C1 segment of cervical spinal cord (tissue), 14 donors: ENCODE results near the gene DCUN1D3.
"Not testable (repeated sequence)": the region's sequence is repeated elsewhere in the genome, so short reads cannot be mapped to it uniquely, and the experiment has no call there.

Experiments
- DNase-seq, 14 donors: peaks; one replicate each; lab custom pipeline; 2025; lab: John Stamatoyannopoulos, UW

The DCUN1D3 gene

DNA sequence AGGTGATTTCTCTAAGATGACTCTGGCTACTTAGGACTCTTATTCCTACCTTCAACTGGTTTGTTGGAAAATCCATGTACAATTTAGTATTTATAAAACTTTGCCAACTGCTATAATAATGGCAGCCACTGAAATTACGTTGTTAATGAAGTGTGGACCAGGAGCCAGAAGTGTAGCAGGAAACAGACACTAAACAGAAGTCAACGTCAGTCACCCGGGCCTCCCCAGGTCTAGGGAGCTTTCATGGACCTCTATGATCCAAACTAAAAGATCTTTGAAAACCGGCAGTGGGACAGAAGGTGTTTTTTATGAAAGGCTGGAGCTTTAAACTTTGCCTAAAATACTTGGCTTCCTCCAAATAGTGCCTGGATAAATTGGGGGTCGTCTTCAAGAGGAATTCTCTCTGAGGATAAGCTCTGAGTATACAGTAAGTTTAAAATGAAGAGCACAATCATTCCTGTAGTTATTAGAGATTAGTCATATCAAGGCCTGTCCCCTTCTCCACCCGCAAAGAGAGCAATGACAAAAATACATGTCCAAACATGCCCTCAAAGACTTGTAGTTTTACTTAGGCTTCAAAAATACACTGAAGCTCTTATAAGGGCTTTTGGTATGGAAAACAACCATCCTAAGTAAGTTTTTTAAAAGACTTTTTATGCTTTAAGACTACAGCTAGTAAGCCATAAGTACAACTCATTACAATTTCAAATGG, 34.6 kb downstream of the DCUN1D3 start:
- DNase-seq, result no peak

DNA sequence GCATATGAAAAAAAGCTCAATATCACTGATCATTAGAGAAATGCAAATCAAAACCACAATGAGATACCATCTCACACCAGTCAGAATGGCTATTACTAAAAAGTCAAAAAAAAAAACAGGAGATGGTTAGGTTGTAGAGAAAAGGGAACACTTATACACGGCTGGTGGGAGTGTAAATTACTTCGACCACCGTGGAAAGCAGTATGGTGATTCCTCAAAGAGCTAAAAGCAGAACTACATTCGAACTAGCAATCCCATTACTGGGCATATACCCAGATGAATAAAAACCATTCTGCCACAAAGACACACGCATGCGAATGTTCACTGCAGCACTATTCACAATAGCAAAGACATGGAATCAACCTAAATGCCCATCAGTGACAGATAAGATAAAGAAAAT, 35.8 kb downstream of the DCUN1D3 start:
- DNase-seq, result not testable (repeated sequence)

DNA sequence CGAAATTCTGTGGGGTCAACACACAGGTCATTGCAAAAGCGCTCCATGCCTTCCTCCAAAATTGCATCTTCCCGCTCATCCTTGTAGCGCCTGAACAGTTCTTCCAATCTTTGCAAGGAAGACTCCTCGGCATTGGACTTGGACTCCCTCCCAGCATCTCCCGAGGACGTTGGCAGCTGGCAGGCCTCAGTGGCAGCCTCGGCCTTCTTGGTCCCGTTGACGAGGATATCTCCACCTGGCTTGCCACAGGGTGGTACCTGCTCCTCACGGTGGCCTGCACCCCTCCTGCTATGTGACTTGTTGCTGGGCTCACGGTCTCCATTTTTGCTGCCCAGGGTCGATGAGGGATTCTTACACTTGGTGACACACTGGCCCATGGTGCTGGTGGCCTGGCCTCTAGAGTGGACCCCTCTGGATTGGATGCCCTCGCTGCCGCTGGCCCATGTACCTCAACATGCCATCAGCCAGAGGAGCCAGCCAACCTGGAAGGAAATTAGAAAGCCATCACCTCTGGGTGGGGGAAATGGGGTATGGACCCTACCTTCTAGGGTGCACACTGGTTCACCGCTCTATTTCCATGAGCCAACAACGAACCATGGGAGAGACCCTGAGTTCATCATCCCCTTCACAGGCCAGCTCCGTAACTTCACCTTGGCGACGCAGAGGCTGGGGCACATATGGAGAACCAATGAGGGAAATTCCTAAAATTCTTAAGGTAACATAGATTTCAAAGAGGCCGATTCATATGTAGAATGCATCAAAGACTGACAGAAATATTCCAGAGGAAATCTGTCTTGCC, 37.8 kb downstream of the DCUN1D3 start:
- DNase-seq, result no peak

DNA sequence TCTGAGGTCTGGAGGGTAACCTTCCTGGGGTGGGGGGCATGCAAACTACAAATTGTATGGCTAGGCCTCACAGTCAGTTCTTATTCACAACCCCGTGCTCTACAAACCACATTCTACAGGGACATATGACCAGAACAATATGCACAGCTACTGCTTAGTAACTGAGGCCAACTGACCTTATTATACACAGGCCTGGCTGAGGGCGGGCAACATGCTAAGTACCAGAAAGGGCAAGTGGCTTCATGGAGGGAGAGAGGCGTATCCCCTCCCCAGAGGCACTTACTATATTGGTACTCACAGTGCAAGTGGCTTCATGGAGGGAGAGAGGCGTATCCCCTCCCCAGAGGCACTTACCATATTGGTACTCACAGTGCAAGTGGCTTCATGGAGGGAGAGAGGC, 39.2 kb downstream of the DCUN1D3 start:
- not testable (repeated sequence) for DNase-seq

DNA sequence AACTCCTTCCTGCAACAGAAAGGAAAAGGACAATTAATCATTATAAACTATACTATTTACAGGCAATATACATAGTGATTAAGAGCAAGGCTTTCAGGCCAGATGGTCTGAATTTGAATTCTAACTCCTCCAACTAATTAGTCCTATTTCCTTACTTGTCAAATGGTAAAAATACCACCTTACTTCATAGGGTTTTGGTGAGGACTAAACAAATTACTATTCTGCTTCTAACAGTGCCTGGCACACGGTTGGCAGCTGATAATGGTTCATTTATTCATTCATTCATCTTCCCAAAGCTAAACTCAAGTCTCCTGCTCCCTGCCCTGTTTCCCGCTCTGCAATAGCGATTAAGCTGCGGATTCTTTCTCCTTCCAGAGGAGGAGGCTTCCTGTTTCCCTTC, 39.8 kb downstream of the DCUN1D3 start:
- DNase-seq, result no peak

DNA sequence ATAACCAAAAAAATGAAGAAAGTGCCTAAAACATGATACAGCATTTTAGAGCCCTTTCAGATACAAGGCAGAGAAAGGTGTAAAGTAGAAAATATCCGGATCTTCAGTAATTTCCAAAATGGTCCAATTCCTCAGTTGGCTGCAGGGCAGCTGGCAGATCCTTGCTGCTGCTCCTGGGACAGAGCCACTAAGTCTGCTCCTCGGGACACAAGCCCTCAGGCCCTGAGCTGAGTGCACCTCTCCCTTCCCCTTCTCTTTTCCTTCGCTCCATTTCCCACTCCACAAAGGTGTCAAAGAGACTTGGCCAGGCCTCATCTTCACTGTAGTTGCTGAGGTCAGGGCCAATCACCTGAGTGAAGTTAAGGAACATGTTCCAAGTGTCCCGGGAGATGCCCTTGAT, 40.5 kb downstream of the DCUN1D3 start:
- DNase-seq, result peak in 2 of 14 donors; percentile 12 to 13

DNA sequence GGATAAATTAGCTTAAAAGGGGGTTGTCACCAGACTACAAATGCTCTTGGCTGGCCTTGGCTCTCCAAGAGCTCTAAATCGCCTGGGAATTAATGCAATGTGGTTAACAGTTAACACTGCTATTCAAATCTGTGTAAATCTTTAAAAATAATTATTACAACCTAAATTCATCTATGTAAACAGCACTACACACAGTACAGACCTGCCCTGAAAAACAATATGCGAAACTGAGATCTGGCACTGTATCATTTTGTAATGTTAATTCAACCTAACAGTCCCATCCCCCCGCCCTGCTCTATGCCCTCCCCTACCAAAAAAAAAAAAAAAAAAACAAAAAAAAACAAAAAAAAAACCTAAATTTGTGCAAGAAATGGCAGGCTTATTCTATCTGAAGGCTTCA, 40.9 kb downstream of the DCUN1D3 start:
- no peak for DNase-seq

DNA sequence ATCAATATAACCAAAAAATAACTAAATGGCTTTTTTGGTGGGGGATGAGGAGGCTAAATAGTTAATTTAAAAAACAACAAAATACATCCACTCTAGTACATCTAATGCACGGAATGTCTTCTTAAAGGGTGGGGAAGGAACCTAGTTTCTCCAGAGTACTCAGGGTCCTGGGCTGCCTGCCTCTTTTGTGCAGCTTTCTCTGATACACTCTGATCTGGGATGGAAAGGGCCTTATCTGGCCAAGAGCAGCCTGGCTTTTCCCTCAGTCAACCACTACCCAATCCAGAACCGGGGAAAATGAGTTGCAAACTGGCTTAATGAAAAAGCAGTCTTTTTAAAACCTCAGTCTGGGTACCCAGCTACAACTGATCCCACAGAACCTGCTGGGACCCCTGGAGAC, 42.9 kb downstream of the DCUN1D3 start:
- DNase-seq, result no peak

DNA sequence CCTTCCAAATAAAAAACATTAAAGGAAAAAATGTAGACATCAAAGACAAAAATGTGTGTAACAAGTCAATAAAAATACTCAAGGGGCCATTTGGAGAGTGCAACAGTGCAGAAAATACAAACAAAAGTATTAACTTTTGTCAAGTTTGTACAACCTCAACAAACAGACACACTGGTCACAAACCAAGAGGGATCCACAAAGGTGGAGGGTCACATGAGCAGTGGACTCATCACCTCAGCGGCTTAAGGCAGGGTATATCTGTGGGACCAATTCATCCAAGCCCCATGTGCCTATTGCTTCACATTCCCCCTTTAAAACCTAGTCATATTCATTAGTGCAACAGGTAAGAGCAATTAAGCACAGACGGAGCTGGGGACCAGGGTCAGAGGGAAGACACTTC, 45.2 kb downstream of the DCUN1D3 start:
- DNase-seq, result no peak

DNA sequence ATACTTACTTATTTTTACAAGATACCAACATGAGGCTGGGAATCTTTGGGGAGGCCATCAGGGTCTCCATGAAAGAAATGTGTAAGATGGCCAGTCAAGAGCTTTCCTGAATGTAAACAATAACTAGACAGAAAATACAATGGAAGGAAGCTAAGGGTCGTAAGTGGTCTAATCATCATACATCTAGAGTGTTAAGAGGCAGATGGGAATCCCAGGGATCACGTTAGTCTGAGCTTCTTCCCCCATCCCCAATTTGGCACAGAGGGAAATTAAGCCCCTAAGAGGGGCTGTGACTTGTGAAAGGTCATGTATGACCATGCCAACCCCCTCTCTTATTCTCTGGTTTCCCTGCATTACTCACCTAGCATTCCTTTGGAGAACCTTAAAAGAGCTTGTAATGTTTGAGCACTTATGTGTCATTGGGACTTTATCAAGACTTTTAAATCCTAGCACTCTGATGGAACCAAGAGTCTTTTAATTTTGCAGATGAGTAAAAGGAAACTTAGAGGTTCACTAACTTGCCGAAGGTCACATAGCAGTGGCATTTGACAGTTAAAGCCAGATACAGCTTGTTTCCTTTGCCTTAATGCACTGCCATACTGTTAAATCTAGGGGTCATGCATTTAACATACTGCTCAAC, 46.1 kb downstream of the DCUN1D3 start:
- DNase-seq, result no peak

DNA sequence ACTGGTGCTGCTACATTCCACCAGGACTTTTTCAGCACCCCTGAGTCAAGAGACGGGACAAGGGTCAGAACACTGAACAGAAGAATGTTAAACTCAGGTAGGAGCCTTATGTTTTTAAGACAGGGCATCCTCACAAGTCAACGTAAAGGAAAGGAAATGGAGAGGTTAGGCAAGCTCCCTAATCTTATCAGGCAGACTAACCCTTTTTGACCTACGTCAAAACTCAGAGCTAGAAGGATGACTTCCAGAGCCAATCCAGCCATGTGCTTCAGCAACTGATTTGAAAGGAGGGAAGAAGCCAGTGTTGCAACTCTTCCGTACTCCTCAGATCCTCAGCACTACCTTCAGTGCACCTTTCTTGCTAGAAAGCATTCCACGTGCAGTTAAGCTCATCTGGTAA, 47.0 kb downstream of the DCUN1D3 start:
- no peak for DNase-seq

DNA sequence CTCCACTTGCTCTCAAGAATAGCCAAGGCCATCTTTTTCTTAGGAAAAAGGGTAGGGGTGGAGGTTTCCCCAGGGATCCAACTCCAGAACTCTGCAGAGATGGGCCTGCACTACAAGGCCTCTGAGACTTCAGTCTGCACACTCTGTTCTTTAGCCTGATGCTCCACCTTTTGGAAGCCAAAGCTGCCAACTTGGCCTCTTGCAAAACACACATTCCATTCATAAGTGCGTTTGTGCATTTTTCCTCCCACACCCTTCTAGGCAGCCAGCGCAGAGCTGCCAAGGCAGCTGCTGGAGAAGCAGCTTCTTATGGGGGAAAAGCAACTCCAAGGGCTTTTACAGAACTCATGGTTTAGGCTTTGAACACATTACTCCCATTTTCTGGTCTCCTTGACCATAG, 48.6 kb downstream of the DCUN1D3 start:
- DNase-seq, result peak in 3 of 14 donors; percentile 3 to 20 (median 11)

DNA sequence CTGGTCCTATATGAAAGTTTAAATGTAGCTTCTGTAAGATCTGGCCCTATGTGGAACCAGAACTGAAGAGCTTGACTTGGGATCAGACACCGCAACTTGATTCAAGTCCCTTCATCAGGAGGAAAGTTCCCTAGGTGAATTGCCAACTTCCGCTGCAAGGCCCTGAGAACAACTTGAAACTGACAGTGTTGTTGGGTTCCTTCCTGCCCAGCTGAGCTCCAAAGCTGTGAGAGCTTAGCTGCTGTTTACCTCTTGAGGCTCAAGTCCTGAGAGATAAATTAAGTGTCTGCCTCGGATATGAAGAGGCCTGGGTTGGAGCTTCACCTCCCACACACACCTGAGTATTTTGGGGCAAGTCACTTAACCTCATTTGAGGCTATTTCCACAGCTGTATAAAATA, 49.2 kb downstream of the DCUN1D3 start:
- no peak for DNase-seq

DNA sequence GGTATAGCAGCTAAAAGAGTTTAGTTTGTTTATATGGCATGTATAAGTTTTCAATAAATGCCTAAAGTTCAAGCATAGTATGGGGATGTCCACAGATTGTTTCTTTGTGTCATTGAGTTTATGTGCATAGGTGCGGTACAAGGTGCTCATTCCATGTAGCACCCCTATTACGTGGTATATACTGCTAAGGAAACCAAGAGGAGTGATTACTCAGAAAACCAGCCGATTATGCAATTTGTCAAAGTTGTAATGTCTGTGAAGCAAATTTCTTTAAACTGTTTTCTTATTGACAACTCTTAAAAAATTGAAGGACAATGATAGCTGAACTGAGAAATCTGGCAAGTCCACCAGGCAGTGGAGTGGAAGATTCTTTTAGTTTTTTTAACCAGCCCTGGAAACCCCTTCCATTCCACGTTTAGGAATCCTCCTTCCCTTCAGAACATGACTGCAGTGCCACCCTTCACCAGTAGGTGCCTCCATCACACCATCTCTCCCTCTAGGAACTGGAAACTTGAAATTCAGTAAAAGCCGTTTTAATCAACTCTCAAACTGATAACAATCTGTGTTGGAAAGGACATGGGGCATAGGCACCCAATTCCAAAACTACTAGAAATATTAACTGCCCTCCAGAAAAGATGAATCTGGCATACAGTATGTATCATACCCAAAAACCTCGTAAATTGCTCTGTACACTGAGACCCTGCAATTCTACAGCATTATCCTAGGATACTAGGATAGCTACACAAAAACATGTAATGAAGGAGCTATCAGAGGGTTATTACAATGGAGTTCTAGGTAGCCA, 50.4 kb downstream of the DCUN1D3 start:
- DNase-seq, result peak in 7 of 14 donors; percentile 24 to 49 (median 31)

DNA sequence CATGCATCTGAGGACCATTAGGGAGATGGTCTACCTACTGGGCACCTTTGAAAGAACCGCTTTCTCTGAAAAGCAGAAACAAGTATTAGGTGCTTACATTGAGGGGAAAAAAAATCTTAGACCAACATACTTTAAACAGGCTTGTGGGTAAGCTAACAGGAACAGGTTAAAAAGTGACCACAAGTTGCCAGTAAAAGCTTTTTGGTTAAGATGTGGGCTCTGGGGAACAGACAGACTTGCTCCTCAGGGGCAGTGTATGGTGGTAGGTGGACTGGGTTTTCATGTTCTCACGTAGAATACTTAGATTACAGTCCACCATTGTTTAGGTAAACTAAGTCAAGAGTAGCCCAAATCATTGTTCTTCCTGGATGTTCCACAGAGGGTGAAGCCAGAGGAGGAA, 52.6 kb downstream of the DCUN1D3 start:
- no peak for DNase-seq

DNA sequence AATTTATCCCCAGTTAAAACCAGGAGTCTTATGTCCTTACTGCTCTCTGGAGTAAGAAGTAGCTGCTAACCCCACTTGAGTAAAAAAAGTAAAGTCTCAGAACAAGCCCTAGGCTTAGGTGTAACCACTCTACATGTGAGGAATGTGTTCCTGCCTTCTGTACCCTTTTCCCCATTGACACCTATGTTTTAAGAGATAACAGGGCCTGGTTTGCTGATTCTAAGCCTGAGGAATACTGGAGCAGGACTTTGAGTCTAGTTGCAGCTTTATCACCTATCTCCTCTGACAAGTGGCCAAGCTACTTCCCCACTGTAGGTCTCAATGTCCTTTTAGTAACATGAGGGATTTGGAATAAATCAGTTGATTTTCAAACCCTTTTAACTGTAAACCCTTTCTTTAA, 53.6 kb downstream of the DCUN1D3 start:
- DNase-seq, result no peak

DNA sequence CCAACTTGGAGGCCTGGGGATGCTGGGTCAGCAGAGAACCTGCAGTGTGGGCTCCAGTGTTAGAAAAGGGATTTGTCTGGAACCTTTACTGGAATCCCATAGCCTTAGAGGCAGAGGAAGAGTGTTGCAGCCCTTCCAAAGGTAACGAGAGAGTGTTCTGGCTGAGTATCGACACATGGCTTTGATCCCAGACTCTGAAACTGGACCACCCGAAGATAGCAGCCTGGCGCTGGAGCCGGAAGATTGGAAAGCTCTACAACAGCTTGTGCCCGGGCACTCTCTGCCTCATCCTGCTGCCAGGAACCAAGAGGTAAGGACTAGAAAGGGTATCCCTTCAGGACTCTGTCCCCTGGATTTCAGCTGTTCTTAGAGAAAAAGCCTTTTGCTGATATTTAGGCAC, 54.1 kb downstream of the DCUN1D3 start:
- DNase-seq, result peak in 1 of 14 donors; percentile 76

DNA sequence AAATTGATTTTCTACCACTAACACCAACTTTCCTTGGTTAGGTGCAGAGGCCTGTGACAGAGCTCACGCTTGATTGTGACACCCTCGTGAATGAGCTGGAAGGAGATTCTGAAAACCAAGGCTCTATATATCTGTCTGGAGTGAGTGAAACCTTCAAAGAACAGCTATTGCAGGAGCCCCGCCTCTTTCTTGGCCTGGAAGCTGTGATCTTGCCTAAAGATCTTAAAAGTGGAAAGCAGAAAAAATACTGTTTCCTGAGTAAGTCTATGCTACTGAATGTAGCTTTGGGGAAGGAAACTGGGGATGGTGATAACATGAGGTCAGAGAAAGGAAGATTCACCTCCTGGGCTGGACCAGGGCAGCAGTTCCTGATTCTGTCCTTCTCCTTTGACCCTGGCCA, 55.6 kb downstream of the DCUN1D3 start:
- DNase-seq, result no peak

DNA sequence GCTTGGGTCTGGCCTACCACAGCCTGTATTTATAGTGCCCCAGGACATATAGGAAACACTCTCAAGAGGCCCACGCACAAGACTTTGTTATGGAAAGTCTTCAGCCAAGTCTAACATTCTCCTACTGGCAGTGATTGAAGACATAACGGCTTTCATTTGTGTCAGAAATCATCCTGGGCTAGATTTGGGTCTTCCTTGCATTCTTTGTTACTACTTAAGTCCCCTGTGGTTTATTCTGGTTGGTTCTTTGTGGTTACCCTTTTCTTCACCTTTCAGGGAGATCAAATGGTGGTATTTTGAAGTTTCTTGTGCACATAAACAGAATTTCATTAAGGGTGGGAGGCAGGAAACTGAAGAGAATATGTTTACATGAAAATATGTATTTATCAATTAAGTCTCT, 56.1 kb downstream of the DCUN1D3 start:
- DNase-seq, result no peak

DNA sequence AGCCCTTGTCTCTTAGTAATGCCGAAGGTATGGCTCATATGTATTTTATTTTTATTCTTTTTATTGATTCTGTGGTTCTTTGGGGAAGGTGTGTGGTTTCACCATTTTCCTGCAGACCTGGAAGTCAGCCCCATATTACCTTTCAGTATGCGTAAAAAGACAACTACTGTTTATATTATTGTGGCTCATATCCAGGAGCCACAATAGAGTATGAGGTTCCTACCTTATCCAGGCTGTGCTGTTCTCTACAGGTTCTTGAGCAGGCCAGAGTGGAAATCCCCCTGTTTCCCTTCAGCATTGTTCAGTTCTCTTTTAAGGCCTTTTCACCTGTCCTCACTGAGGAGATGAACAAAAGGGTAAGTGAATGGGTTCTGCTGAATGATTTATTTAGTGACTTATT, 60.7 kb downstream of the DCUN1D3 start:
- DNase-seq, result no peak

DNA sequence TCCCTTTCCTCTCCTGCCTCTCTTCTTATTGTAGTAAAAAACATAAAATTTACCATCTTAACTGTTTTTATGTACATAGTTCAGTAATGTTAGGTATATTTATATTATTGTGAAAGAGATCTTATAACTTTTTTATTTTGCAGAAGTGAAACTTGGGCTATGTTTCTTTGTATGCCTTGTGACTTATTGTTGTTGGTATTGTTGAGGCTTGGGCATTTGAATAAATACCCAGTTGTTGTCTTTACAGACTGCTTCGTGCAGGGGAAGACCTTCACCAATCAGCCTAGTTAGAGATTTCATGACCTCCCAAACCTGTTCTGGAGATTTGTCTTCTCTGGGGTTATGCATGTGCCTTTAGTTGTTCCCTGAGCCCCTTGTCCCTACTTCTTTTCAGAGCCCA, 61.9 kb downstream of the DCUN1D3 start:
- no peak for DNase-seq

DNA sequence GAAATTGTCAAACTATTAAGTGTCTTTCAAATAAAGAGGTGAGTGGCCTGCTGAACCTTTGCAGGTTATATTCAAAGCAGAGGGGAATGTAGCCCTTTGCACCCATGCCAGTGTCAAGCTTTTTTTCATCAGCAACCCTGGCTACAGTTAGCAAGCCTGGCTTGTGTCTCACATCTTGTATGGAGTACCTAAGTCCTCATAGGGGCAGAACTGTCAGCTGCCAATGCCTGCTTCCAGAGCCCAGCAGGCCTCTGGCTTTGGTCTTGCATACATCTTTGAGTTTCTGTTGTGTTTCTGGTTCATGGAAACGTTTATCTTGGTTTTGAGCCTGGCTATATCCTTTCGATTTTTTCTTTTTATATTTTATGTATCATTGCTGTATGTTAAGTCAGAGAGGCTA, 67.1 kb downstream of the DCUN1D3 start:
- DNase-seq, result peak in 2 of 14 donors; percentile 6 to 90
